GM12891 (cell line): ENCODE measurements around the gene UPK1B.

Experiments used
- DNase-seq: peaks from one replicate; pipeline ENCODE4 v3.0.0; 2011; ENCODE audit warnings: low spot score; ENCODE audit not compliant: insufficient read length
- FAIRE-seq: peaks from 2 replicates; lab custom pipeline; 2011; peaks lifted over from hg19 to GRCh38; lab: Jason Lieb, UNC
- PAX5 ChIP-seq: IDR thresholded peaks from 2 replicates; pipeline ENCODE4 v1.6.1; 2011; ENCODE audit warnings: low read length, moderate library complexity, mild to moderate bottlenecking; ENCODE audit not compliant: insufficient read depth, severe bottlenecking
- POLR2A ChIP-seq: IDR thresholded peaks from 2 replicates; pipeline ENCODE4 v1.6.1; 2011; ENCODE audit warnings: low read depth, low read length, control low read depth
- POLR2AphosphoS5 ChIP-seq: IDR thresholded peaks from 2 replicates; pipeline ENCODE4 v1.6.1; 2011; ENCODE audit warnings: low read depth, low read length, control low read depth
- POU2F2 ChIP-seq: IDR thresholded peaks from 2 replicates; pipeline ENCODE4 v1.6.1; 2011; ENCODE audit warnings: low read depth, mild to moderate bottlenecking, control low read depth, low read length, moderate library complexity
- SPI1 ChIP-seq: IDR thresholded peaks from 2 replicates; pipeline ENCODE4 v1.6.1; 2011; ENCODE audit warnings: low read depth, low read length, control low read depth
- TAF1 ChIP-seq: IDR thresholded peaks from 2 replicates; pipeline ENCODE4 v1.6.1; 2011; ENCODE audit warnings: low read depth, low read length, control low read depth

The UPK1B gene

GRCh38 chr3:119175872-119176756 lies 2.7 kb downstream of the UPK1B start:
- DNase-seq (no peak), FAIRE-seq (no peak)
- no peak for TF ChIP-seq POLR2A
- TF ChIP-seq PAX5, result no peak
- no peak for TF ChIP-seq SPI1
- TF ChIP-seq TAF1, result no peak
- TF ChIP-seq POU2F2, result no peak
- TF ChIP-seq POLR2AphosphoS5, result no peak

GRCh38 chr3:119176778-119177177 lies 3.4 kb downstream of the UPK1B start:
- TF ChIP-seq TAF1, result no peak
- no peak for TF ChIP-seq POLR2AphosphoS5
- TF ChIP-seq POLR2A, result no peak
- TF ChIP-seq POU2F2, result no peak
- TF ChIP-seq SPI1, result no peak
- TF ChIP-seq PAX5, result no peak
- FAIRE-seq, result no peak
- DNase-seq, result no peak

GRCh38 chr3:119177321-119177720 lies 3.9 kb downstream of the UPK1B start:
- FAIRE-seq, result no peak
- DNase-seq, result no peak
- TF ChIP-seq POLR2A (no peak), SPI1 (no peak), POU2F2 (no peak), TAF1 (no peak), POLR2AphosphoS5 (no peak), PAX5 (no peak)

GRCh38 chr3:119181765-119182164 lies 8.4 kb downstream of the UPK1B start:
- TF ChIP-seq PAX5 (no peak), POU2F2 (no peak), SPI1 (no peak), POLR2A (no peak), TAF1 (no peak), POLR2AphosphoS5 (no peak)
- FAIRE-seq, result no peak
- DNase-seq, result no peak

- FAIRE-seq (no peak), DNase-seq (no peak)
- TF ChIP-seq POU2F2, result no peak
- TF ChIP-seq PAX5, result no peak
- no peak for TF ChIP-seq POLR2A
- no peak for TF ChIP-seq POLR2AphosphoS5
- no peak for TF ChIP-seq SPI1
- no peak for TF ChIP-seq TAF1
These were observed 10.7 kb downstream of the UPK1B start for GRCh38 chr3:119184111-119184510.

GRCh38 chr3:119184796-119185570 lies 11.6 kb downstream of the UPK1B start:
- FAIRE-seq, result peak; percentile 13
- no peak for TF ChIP-seq TAF1
- TF ChIP-seq POU2F2, result no peak
- TF ChIP-seq SPI1, result no peak
- no peak for TF ChIP-seq PAX5
- TF ChIP-seq POLR2AphosphoS5, result no peak
- no peak for TF ChIP-seq POLR2A
- no peak for DNase-seq

GRCh38 chr3:119187266-119187665 lies 13.9 kb downstream of the UPK1B start:
- DNase-seq (no peak), FAIRE-seq (no peak)
- TF ChIP-seq SPI1 (no peak), PAX5 (no peak), POU2F2 (no peak)

- FAIRE-seq, result no peak
These were observed 18.4 kb downstream of the UPK1B start for GRCh38 chr3:119191800-119192199.

More at GRCh38 chr3:119191800-119192199, 18.4 kb downstream of the UPK1B start:
- TF ChIP-seq SPI1 (no peak), POLR2AphosphoS5 (no peak), TAF1 (no peak), POLR2A (no peak), PAX5 (no peak), POU2F2 (no peak)
- DNase-seq, result no peak
